NCI-H2171 treated with DMSO at 0.1 percent for 48 hours (cell line): ENCODE results near the gene SEMA3E.
"Not testable (repeated sequence)": the region's sequence is repeated elsewhere in the genome, so short reads cannot be mapped to it uniquely, and the experiment has no call there.

ENCODE experiments used
- DNase-seq: peaks from one replicate; lab custom pipeline; 2025; lab: John Stamatoyannopoulos, UW

SEMA3E gene

GRCh38 chr7:83648464-83649241, at the start of gene SEMA3E:
Gene SEMA3E, minus strand, starts transcription at chr7:83649139.
- DNase-seq = peak; percentile 74

- DNase-seq = no peak
These were observed 49.0 kb upstream of the SEMA3E start for GRCh38 chr7:83697804-83698530.

- DNase-seq = no peak
These were observed 47.2 kb upstream of the SEMA3E start for GRCh38 chr7:83696101-83696500.

GRCh38 chr7:83695128-83695960, 46.4 kb upstream of the SEMA3E start:
- DNase-seq = no peak

GRCh38 chr7:83693256-83693655, 44.3 kb upstream of the SEMA3E start:
- DNase-seq = no peak

GRCh38 chr7:83691095-83691494, 42.2 kb upstream of the SEMA3E start:
- no peak for DNase-seq

GRCh38 chr7:83689855-83690254, 40.9 kb upstream of the SEMA3E start:
- no peak for DNase-seq

- no peak for DNase-seq
These were observed 37.5 kb upstream of the SEMA3E start for GRCh38 chr7:83686416-83686815.

- no peak for DNase-seq
These were observed 36.0 kb upstream of the SEMA3E start for GRCh38 chr7:83684928-83685327.

- DNase-seq = no peak
These were observed 32.4 kb upstream of the SEMA3E start for GRCh38 chr7:83681200-83681778.

GRCh38 chr7:83677180-83677866, 28.4 kb upstream of the SEMA3E start:
- DNase-seq = peak; percentile 24

- not testable (repeated sequence) for DNase-seq
These were observed 24.4 kb upstream of the SEMA3E start for GRCh38 chr7:83673291-83673690.

- no peak for DNase-seq
These were observed 23.2 kb upstream of the SEMA3E start for GRCh38 chr7:83672157-83672556.

- no peak for DNase-seq
These were observed 14.2 kb upstream of the SEMA3E start for GRCh38 chr7:83663131-83663530.

- no peak for DNase-seq
These were observed 9.2 kb upstream of the SEMA3E start for GRCh38 chr7:83658126-83658525.

- peak; percentile 42 for DNase-seq
These were observed 7.1 kb upstream of the SEMA3E start for GRCh38 chr7:83655951-83656556.

GRCh38 chr7:83652481-83652880, 3.5 kb upstream of the SEMA3E start:
- DNase-seq = no peak

GRCh38 chr7:83649701-83650100, 762 bp upstream of the SEMA3E start:
- no peak for DNase-seq

GRCh38 chr7:83646027-83646426, 2.9 kb downstream of the SEMA3E start:
- DNase-seq = no peak

GRCh38 chr7:83643739-83644138, 5.2 kb downstream of the SEMA3E start:
- no peak for DNase-seq

GRCh38 chr7:83643012-83643411, 5.9 kb downstream of the SEMA3E start:
- no peak for DNase-seq
